Left ventricle myocardium inferior (tissue), 1 donor: ENCODE measurements around the gene NFYA. TPM values are rescaled to one million over a fixed set of nuclear protein-coding genes. Genes with fewer than 3 reads are reported as not detected.

ENCODE experiments used
- DNase-seq: peaks from one replicate; pipeline ENCODE4 v3.0.0-alpha.2; 2020
- H3K27ac ChIP-seq: fragments of 200-600 bp; replicated peaks from 2 replicates; pipeline ENCODE4 v1.8.0; 2021
- H3K27me3 ChIP-seq: fragments of 200-600 bp; 2 replicates; pipeline ENCODE4 v1.8.0; 2021; ENCODE audit warnings: low read depth
- H3K36me3 ChIP-seq: fragments of 200-600 bp; 2 replicates; pipeline ENCODE4 v1.8.0; 2021
- H3K4me1 ChIP-seq: fragments of 200-600 bp; 2 replicates; pipeline ENCODE4 v1.8.0; 2021
- H3K4me3 ChIP-seq: fragments of 200-600 bp; 2 replicates; pipeline ENCODE4 v1.8.0; 2021; ENCODE audit warnings: mild to moderate bottlenecking, moderate library complexity
- H3K9me3 ChIP-seq: fragments of 200-600 bp; replicated peaks from 2 replicates; pipeline ENCODE4 v1.8.0; 2021
- CTCF ChIP-seq: fragments of 200-600 bp; IDR thresholded peaks from 2 replicates; pipeline ENCODE4 v1.8.0; 2021; ENCODE audit warnings: antibody characterized with exemption, mild to moderate bottlenecking, borderline replicate concordance
- intact Hi-C: fragments of 100-400 bp; cut with micrococcal nuclease; formaldehyde crosslinking; loops from one replicate; pipeline ENCODE4 v1.11.0; 2022
- total RNA-seq: library from RNA; stranded (reverse); fragmentation: NEBNext Ultra II Directional; extraction: Animal tissue kit (Norgen Biotek cat#: 25700); gene quantifications from one replicate; pipeline ENCODE4 v1.2.1, GENCODE V29; 2021
- donor health status: DM: no; HTN: yes; CAD: no; lungs with severe emphysema.

The NFYA gene
- total RNA-seq, 1 donor from 2014 or later: 12.5 TPM

GRCh38 chr6:41059556-41059955 is 13.2 kb upstream of the NFYA start:
- Histone ChIP-seq H3K27me3 (no peaks in the 10 kb centered on the region), H3K4me3 (no peak overlapping the region), H3K9me3 (no peaks in the 10 kb centered on the region), H3K4me1 (peaks cover 78% of the 10 kb centered on the region), H3K36me3 (peaks cover 32% of the 10 kb centered on the region), H3K27ac (peak overlapping the region; percentile 70)
- no peak for TF ChIP-seq CTCF
- intact Hi-C loops: no loop called here
- DNase-seq: no peak

GRCh38 chr6:41061196-41061726 is 11.5 kb upstream of the NFYA start:
- no peak for TF ChIP-seq CTCF
- Histone ChIP-seq H3K36me3 (peaks cover 44% of the 10 kb centered on the region), H3K9me3 (no peaks in the 10 kb centered on the region), H3K27ac (peak overlapping the region; percentile 70), H3K27me3 (no peaks in the 10 kb centered on the region), H3K4me3 (peak overlapping the region; percentile 55), H3K4me1 (peaks cover 90% of the 10 kb centered on the region)
- DNase-seq: no peak
- intact Hi-C loops: no loop called here

GRCh38 chr6:41062056-41062455 is 10.7 kb upstream of the NFYA start:
- no peak for DNase-seq
- H3K27me3 ChIP-seq: no peaks in the 10 kb centered on the region
- peak overlapping the region; percentile 55 for H3K4me3 ChIP-seq
- no peak for TF ChIP-seq CTCF
- H3K36me3 ChIP-seq: peaks cover 45% of the 10 kb centered on the region
- H3K9me3 ChIP-seq: no peaks in the 10 kb centered on the region
- intact Hi-C loops: no loop called here
- H3K27ac ChIP-seq: peak overlapping the region; percentile 70
- H3K4me1 ChIP-seq: peaks cover 91% of the 10 kb centered on the region

GRCh38 chr6:41063884-41064285 is 8.9 kb upstream of the NFYA start:
- peak overlapping the region; percentile 70 for H3K27ac ChIP-seq
- H3K9me3 ChIP-seq: no peaks in the 10 kb centered on the region
- no peak for DNase-seq
- H3K36me3 ChIP-seq: peaks cover 61% of the 10 kb centered on the region
- H3K27me3 ChIP-seq: no peaks in the 10 kb centered on the region
- intact Hi-C loops: no loop called here
- H3K4me1 ChIP-seq: peaks cover 79% of the 10 kb centered on the region
- peak overlapping the region; percentile 55 for H3K4me3 ChIP-seq
- TF ChIP-seq CTCF: no peak

GRCh38 chr6:41064841-41065240 is 7.9 kb upstream of the NFYA start:
- Histone ChIP-seq H3K4me3 (no peak overlapping the region), H3K4me1 (peaks cover 70% of the 10 kb centered on the region)

More at GRCh38 chr6:41064841-41065240, 7.9 kb upstream of the NFYA start:
- no peak for TF ChIP-seq CTCF
- peaks cover 70% of the 10 kb centered on the region for H3K36me3 ChIP-seq
- intact Hi-C loops: no loop called here
- no peaks in the 10 kb centered on the region for H3K9me3 ChIP-seq
- DNase-seq: no peak
- H3K27ac ChIP-seq: peak overlapping the region; percentile 70
- no peaks in the 10 kb centered on the region for H3K27me3 ChIP-seq
